Hair follicle dermal papilla cell (primary cell): Measurements from ENCODE around the gene RIMBP2. TPM values are rescaled to one million over a fixed set of nuclear protein-coding genes. Genes with fewer than 3 reads are reported as not detected.

ENCODE experiments used
- total RNA-seq: library from RNA; depleted of rRNA; stranded (reverse); fragments of >200 nt; gene quantifications from 2 replicates; pipeline ENCODE4 v1.2.3, GENCODE V29; 2012

Gene RIMBP2, protein sequence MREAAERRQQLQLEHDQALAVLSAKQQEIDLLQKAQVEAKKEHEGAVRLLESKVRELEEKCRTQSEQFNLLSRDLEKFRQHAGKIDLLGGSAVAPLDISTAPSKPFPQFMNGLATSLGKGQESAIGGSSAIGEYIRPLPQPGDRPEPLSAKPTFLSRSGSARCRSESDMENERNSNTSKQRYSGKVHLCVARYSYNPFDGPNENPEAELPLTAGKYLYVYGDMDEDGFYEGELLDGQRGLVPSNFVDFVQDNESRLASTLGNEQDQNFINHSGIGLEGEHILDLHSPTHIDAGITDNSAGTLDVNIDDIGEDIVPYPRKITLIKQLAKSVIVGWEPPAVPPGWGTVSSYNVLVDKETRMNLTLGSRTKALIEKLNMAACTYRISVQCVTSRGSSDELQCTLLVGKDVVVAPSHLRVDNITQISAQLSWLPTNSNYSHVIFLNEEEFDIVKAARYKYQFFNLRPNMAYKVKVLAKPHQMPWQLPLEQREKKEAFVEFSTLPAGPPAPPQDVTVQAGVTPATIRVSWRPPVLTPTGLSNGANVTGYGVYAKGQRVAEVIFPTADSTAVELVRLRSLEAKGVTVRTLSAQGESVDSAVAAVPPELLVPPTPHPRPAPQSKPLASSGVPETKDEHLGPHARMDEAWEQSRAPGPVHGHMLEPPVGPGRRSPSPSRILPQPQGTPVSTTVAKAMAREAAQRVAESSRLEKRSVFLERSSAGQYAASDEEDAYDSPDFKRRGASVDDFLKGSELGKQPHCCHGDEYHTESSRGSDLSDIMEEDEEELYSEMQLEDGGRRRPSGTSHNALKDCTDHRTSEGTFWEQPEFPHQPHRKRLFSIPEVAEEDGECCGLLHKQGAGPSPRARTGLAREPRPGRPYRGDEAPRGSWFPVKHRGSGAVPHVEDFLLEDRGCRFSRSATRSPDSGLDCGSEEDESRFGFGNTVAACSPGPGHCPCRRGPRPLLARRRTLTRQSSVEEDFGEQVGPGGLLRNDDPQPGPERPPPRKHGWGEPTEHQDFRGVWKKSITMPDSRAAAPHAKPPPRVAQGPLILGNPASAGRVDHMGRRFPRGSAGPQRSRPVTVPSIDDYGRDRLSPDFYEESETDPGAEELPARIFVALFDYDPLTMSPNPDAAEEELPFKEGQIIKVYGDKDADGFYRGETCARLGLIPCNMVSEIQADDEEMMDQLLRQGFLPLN (N-terminal part only)
- under 0.01 and 0.16 TPM in 2 replicates for total RNA-seq

GRCh38 chr12:130715998-130716968 lies at the start of gene RIMBP2:
Gene RIMBP2, minus strand, starts transcription at chr12:130716299. Its CDS starts 237,286 bp downstream, at chr12:130479013.

Other genes with a start within 250 kb of the RIMBP2 start
- gene STX2, start 123.0 kb upstream of the RIMBP2 start, total RNA-seq, result 48.8 and 52.0 TPM in 2 replicates
- 236 and 245 TPM in 2 replicates for gene RAN, start 155.8 kb upstream of the RIMBP2 start, total RNA-seq
- under 0.01 and 0.36 TPM in 2 replicates for gene ADGRD1, start 237.6 kb upstream of the RIMBP2 start, total RNA-seq